NCI-H2227 (cell line): Measurements from ENCODE around the gene PHPT1.
"Not testable (repeated sequence)": the region's sequence is repeated elsewhere in the genome, so short reads cannot be mapped to it uniquely, and the experiment has no call there.

Experiments used
- DNase-seq: peaks from one replicate; lab custom pipeline; 2025; ENCODE audit not compliant: unreplicated experiment; lab: John Stamatoyannopoulos, UW

Gene PHPT1

DNA sequence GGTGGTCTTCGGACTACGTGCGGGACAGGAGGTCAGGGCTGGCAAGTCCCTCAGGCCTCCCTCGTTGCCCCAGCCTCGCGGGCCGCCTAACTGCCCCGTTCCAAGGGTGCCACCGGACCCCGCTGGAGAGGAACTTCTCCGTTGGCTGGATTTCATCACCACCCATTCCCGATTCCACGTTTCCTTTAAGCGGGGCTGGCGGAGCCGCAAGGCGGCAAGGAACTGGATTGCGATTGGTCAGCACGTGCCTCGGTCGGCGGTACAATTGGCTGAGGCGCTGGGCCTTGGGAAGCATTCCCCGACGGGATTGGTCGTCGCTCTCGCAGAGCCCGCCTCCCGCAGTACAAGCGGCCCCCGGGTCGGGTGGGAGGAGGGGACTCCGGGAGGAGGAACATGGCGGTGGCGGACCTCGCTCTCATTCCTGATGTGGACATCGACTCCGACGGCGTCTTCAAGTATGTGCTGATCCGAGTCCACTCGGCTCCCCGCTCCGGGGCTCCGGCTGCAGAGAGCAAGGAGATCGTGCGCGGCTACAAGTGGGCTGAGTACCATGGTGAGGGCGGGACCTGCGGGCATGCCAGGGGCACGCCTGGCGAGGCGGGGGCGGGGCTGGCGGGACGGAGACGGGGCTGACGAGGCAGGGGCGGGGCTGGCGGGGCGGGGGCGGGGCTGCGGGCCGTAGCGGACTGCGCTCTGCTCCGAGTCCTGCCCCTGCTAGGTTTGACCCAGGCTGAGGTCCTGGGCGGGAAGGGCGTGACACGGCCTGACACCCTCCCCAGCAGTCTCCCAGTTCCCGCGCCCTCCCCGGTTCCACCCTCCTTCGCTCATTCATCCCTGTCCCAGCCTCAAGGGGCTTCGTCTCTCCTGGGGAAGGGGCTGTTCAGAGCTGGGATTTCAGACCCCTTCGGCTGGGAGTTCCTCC is at the start of gene PHPT1:
Gene PHPT1 (plus strand): TSS at position 372 of the 922 bp plus-strand sequence. CDS start 22 bp downstream, at position 394.
- peak; percentile 98 for DNase-seq

DNA sequence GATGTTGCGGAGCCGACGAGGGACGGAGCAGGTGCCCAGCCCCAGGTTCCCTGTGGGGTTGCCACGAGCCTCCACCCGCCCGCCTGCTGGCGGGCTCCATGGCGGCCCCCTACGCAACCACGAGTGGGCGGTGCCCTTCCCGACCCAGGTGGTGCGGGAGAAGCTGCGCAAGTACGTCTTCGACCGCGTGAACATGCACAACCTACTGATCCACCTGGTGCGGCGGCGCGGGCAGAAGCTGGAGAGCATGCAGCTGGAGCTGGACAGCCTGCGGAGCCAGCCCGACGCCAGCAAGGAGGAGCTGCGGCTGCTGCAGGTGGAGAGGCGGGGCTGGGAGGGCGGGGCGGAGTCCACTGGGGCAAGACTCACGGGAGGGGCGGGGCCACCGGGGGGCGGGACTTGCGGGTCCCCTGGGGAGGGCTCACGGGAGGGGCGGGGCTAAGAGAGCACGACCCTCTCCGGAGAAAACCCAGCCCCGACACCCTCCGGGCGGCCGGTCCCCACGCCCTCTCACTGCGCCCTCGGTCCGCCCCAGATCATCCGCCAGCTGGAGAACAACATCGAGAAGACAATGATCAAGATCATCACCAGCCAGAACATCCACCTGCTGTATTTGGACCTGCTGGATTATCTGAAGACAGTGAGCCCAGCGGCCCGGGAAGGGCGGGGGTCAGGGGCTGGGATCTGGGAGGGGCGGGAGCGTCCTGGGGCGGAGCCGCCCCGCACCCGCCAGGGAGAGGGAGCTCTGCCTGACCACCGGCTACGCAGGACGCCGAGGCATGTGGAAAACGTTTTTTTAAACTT is 49.2 kb upstream of the PHPT1 start:
- peak; percentile 88 for DNase-seq

GRCh38 chr9:136802321-136802720 is 46.9 kb upstream of the PHPT1 start:
- DNase-seq, result no peak

DNA sequence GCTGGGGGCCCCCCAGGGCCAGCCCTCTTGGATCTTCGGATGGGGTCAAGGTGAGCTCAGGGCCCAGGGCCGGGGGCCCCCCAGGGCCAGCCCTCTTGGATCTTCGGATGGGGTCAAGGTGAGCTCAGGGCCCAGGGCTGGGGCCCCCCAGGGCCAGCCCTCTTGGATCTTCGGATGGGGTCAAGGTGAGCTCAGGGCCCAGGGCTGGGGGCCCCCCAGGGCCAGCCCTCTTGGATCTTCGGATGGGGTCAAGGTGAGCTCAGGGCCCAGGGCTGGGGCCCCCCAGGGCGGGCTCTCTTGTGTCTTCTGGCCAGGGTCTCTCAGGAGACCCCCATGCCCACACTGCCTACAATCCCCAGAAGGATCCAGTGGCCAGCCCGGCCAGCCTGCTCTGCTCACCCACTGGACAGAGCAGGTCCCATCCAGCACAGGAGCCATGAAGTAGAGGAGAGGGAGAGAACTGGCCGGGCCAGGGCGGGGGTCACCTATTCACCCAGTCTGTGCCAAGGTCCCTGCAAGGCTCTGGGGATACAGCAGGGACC is 46.1 kb upstream of the PHPT1 start:
- DNase-seq, result not testable (repeated sequence)

GRCh38 chr9:136803551-136804508 is 45.4 kb upstream of the PHPT1 start:
- no peak for DNase-seq

- no peak for DNase-seq
Measured at GRCh38 chr9:136804509-136805206, 44.6 kb upstream of the PHPT1 start.

- no peak for DNase-seq
Measured at GRCh38 chr9:136805207-136805740, 43.9 kb upstream of the PHPT1 start.

- DNase-seq, result no peak
Measured at GRCh38 chr9:136806067-136806466, 43.1 kb upstream of the PHPT1 start.

DNA sequence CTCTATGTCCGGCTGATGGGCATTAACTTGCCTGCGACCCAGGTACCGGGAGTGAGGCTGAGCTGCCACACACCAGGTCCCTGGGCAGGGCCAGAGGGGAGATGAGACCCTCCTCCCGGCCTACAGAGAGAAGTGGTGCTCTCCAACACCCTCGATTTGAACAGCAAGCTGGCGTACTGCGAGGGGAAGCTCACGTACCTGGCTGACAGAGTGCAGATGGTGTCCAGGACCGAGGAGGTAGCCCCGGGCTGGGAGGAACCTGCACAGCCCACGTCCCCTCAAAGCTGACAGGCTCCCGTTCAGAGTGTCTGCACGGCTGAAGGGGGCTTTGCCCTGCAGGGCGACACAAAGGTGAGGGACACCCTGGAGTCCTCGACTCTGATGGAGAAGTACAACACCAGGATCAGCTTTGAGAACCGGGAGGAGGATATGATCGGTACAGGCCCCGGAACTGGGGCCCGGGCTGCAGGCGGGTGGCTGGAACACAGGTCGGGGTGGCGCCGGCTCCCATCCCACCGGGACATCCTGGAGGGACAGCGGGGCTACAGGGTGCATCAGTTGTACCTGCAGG is 42.5 kb upstream of the PHPT1 start:
- no peak for DNase-seq

DNA sequence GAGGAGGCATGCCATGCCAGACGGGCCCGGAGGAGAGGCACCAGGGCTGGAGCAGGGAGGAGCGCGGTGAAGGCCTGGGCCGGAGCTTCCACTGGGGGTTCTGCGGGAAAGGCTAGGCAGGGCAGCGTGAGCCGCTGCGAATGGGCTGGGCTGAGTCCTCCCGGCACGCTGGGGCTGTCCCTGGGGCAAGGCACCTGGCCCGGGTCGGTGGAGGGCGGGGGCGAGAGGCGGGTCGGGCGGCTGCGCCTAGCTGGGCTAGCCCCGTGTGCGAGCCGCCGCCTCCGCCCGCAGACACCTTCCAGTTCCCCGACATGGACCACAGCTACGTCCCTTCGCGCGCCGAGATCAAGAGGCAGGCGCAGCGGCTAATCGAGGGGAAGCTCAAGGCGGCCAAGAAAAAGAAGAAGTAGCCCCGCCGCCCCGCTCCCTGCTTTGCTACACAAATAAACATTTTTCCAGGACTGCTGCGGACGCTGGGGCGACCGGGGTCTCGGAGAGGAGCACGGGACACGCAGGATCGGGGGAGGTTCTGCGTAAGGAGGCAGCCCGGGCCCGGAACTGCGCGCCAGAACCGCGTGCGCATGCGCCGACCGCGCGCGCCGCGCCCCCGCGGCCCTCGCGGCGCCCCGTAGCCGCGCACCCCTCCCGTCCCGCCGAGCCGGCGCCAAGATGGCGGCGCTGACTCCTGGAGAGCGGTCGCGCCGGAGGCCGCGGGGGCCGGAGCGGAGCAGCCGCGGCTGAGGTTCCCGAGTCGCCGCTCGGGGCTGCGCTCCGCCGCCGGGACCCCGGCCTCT is 41.7 kb upstream of the PHPT1 start, which contains the start of gene RABL6:
Gene RABL6 (plus strand): TSS at position 668 of the 794 bp plus-strand sequence. CDS start 249 bp downstream, outside the sequence.
- peak; percentile 79 for DNase-seq

GRCh38 chr9:136808075-136808805 is 41.0 kb upstream of the PHPT1 start:
- DNase-seq, result no peak

DNA sequence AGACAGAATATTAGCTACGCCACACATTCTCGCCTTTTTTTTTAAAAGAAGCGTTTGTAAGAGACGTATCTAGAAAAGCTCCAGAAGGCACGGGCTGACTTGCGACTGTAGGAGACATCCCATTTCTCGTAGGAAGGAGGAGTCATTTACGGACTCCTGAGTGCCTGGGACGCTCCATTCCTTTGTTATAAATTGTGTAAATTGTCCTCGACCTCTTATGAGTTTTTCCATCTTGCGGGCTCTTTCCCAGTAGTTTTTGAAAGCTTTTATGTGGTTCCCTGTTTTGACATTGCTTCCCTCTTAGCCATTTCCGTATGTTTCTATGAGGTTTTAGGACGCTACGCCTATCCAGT is 40.4 kb upstream of the PHPT1 start:
- peak; percentile 32 for DNase-seq

DNA sequence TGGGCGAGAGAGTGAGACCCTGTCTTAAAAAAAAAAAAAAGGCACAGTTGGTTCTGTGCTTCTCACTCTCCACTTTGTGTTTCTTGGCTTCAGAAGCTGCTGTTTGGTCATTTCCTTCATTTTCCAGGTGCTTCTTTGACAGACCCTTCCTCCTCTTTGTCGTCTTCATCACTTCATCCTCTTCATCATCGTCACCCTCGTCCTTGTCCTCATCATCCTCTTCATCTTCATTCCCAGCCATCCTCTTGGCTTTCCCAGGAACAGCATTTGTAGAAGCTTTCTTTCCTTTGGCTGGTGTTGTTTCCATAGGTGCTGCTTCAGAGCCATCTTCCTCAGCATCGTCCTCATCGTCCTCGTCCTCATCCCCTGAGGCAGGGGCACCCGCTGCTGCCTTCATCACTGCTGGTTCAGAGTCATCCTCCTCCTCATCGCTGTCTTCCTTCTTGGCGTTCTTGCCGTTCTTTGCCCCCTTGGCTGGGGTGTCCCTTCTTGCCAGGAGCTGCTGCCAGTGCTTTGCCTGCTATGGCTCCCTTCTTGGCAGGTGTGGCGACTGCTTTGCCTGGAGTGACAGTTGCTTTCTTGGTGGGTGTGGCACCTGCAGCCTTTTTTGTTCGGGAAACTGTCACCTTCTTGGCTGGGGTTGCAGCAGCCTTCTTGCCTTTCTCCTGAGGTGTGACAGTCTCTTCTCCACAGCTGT is 34.3 kb upstream of the PHPT1 start:
- no peak for DNase-seq

- DNase-seq, result no peak
Measured at GRCh38 chr9:136815422-136815782, 33.8 kb upstream of the PHPT1 start.

DNA sequence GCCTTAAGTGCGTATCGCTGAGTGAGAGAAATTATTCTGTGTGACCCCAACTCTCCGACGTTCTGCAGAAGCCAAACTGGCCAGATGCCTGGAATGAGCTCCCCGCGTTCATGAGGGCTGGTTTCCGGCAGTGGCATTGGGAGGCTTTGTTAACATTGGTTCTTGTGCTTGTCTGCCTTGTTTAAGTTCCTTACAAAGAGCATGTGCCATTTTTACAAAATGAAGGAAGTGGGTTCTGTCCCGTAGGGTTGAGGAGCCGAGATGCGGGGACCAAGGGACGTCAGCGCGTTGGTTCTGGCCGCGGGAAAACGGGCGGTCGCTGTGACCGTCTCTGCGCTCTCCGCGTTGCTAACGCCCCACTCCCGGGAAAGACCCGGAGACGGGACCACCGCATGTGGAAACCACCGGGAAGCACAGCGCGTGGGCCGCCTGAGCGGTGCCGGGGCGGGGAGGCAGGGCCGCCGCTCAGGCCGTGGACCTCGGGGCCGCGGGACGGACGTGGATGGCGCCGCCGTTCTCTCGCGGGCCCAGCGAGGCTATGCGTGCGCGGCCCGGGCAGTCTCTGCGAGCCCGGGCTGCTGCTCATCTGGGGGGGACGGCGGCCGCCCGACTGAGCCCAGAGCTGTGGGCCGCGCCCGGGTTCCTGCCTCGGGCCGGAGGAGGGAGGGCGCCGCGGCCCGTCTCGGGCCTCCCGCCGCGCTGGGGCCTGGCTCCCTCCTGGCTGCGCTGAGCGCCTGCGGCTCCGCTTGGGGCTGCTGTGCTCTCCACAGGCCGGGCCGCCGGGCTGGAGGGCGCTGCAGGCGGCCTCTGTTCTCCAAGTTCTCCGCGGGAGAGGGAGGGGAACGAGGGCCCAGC is 28.0 kb upstream of the PHPT1 start:
- no peak for DNase-seq

DNA sequence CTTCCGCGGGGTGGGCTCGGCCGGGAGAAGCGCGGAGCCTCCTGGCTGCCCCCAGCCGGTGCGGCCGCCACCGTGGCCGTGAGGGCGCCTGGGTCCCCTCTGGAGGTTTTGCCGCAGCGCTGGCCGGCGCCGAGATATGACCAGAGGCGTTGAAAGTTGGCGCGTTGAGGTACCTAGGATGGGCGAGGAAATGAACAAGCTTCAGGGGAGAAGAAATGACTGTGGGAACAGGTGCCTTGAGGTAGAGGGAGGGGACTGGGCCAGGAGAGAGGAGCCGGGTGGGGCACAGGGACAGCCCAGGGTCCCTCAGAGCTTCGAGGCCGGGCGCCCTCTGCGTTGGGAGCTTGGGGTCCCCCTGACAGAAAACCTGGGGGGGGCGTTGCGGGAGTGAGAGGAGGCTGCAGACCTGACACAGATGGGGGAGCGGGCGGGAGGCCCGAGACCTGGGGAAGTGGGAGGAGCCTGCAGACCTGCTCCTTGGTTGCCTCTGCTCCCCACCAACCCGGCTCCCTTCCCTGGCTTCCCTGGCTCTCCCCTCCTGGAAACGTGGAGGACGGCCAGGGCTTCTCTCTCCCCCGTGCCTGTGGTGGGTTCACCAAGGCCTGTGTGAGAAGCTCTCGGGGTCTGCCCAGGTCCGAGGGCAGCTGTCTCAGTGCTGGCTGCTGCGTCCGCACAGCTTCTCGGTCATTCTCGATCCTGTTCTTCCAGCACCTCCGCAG is 27.2 kb upstream of the PHPT1 start:
- DNase-seq, result no peak
